Activated CD8-positive, alpha-beta memory T cell treated with anti-CD3 and anti-CD28 coated beads, Interleukin-2, amount 50 U/mL, for 1 hour (primary cell): ENCODE data around the gene CISD2.
"Not testable (repeated sequence)": the region's sequence is repeated elsewhere in the genome, so short reads cannot be mapped to it uniquely, and the experiment has no call there.

Experiments
- DNase-seq: peaks from one replicate; pipeline ENCODE4 v3.0.0-alpha.2; 2020; ENCODE audit errors: extremely low read depth

Gene CISD2

GRCh38 chr4:102849579-102850104, 19.1 kb upstream of the CISD2 start:
- no peak for DNase-seq

- no peak for DNase-seq
Measured at GRCh38 chr4:102850370-102850769, 18.4 kb upstream of the CISD2 start.

GRCh38 chr4:102858828-102859464, 9.8 kb upstream of the CISD2 start:
- no peak for DNase-seq

GRCh38 chr4:102860611-102861324, 8.0 kb upstream of the CISD2 start:
- no peak for DNase-seq

GRCh38 chr4:102862016-102862415, 6.8 kb upstream of the CISD2 start:
- no peak for DNase-seq

- DNase-seq, result no peak
Measured at GRCh38 chr4:102862747-102863146, 6.0 kb upstream of the CISD2 start.

GRCh38 chr4:102865327-102865726, 3.5 kb upstream of the CISD2 start:
- DNase-seq, result not testable (repeated sequence)

GRCh38 chr4:102867278-102868152, 1.3 kb upstream of the CISD2 start:
- DNase-seq, result no peak

GRCh38 chr4:102868153-102868780, 525 bp upstream of the CISD2 start:
- no peak for DNase-seq

- peak; percentile 17 for DNase-seq
Measured at GRCh38 chr4:102869569-102870197, 891 bp downstream of the CISD2 start.

- no peak for DNase-seq
Measured at GRCh38 chr4:102871772-102872171, 3.0 kb downstream of the CISD2 start.

GRCh38 chr4:102877477-102878106, 8.8 kb downstream of the CISD2 start:
- not testable (repeated sequence) for DNase-seq

- DNase-seq, result not testable (repeated sequence)
Measured at GRCh38 chr4:102878349-102878748, 9.6 kb downstream of the CISD2 start.

GRCh38 chr4:102878901-102879300, 10.1 kb downstream of the CISD2 start:
- DNase-seq, result no peak

- DNase-seq, result no peak
Measured at GRCh38 chr4:102881343-102881742, 12.6 kb downstream of the CISD2 start.

- no peak for DNase-seq
Measured at GRCh38 chr4:102883278-102883677, 14.5 kb downstream of the CISD2 start.

GRCh38 chr4:102888570-102888969, 19.8 kb downstream of the CISD2 start:
- not testable (repeated sequence) for DNase-seq

GRCh38 chr4:102889866-102890265, 21.1 kb downstream of the CISD2 start:
- DNase-seq, result not testable (repeated sequence)

- DNase-seq, result not testable (repeated sequence)
Measured at GRCh38 chr4:102896547-102896946, 27.8 kb downstream of the CISD2 start.

- DNase-seq, result not testable (repeated sequence)
Measured at GRCh38 chr4:102897610-102898009, 28.8 kb downstream of the CISD2 start.

- no peak for DNase-seq
Measured at GRCh38 chr4:102901804-102902203, 33.0 kb downstream of the CISD2 start.
